Thyroid gland (tissue), 4 donors: ENCODE results near the gene SLC4A7. TPM values are rescaled to one million over a fixed set of nuclear protein-coding genes. Genes with fewer than 3 reads are reported as not detected.
"Not testable (repeated sequence)": the region's sequence is repeated elsewhere in the genome, so short reads cannot be mapped to it uniquely, and the experiment has no call there.

Source experiments
- DNase-seq, 2 donors: peaks; one replicate each; pipeline ENCODE4 v3.0.0-alpha.2; 2019
- H3K27ac ChIP-seq, 3 donors: fragments of 200-600 bp; sonication (generic); 1 replicate in 2 of 3; 2 replicates in 1 of 3; pipeline ENCODE4 v1.5.1; 2016 to 2019; ENCODE audit warnings: mild to moderate bottlenecking in 1 of 3, moderate library complexity in 1 of 3
- H3K27me3 ChIP-seq: fragments of 200-600 bp; sonication (generic); one replicate; pipeline ENCODE4 v1.5.1; 2019
- H3K36me3 ChIP-seq, 2 donors: fragments of 200-600 bp; sonication (generic); one replicate each; pipeline ENCODE4 v1.5.1; 2016 to 2019
- H3K4me1 ChIP-seq, 2 donors: fragments of 200-600 bp; sonication (generic); one replicate each; pipeline ENCODE4 v1.5.1; 2017 to 2019
- H3K4me3 ChIP-seq, 3 donors: fragments of 200-600 bp; sonication (generic); replicated peaks in 1 of 3; 1 replicate in 2 of 3; 2 replicates in 1 of 3; pipeline ENCODE4 v1.5.1; 2016; ENCODE audit warnings: mild to moderate bottlenecking in 1 of 3
- H3K9me3 ChIP-seq: fragments of 200-600 bp; sonication (generic); one replicate; pipeline ENCODE4 v1.5.1; 2017
- CTCF ChIP-seq, 6 experiments: fragments of 200-600 bp in 3 of 6; fragments of 450-650 bp in 3 of 6; sonication (generic) in 3 of 6; IDR thresholded peaks; one replicate each; pipeline ENCODE4 v1.5.1; 2016 to 2019; ENCODE audit warnings: antibody characterized with exemption in 6 of 6, mild to moderate bottlenecking in 2 of 6, inconsistent platforms in 1 of 6, moderate library complexity in 1 of 6
- POLR2A ChIP-seq, 2 donors: fragments of 450-650 bp; IDR thresholded peaks; one replicate each; pipeline ENCODE4 v1.6.1; 2017; ENCODE audit warnings: antibody characterized with exemption in 2 of 2, mild to moderate bottlenecking in 2 of 2, moderate library complexity in 1 of 2
- WGBS, 2 donors: methylation state at CpG; one replicate each; pipeline ENCODE4 v1.1.5; 2017; 5-methylcytosine and 5-hydroxymethylcytosine counted together
- intact Hi-C: fragments of 100-400 bp; cut with DNase I; formaldehyde crosslinking; loops from one replicate; pipeline ENCODE4 v1.15.1; 2023
- total RNA-seq, 4 donors: library from RNA; depleted of rRNA; stranded (reverse); fragments of >200 nt; gene quantifications; one replicate each; pipeline ENCODE4 v1.2.3, GENCODE V29; 2016

SLC4A7 gene
- total RNA-seq: 10 to 100 TPM; 22.0 to 47.6 (median 32.3) TPM

DNA sequence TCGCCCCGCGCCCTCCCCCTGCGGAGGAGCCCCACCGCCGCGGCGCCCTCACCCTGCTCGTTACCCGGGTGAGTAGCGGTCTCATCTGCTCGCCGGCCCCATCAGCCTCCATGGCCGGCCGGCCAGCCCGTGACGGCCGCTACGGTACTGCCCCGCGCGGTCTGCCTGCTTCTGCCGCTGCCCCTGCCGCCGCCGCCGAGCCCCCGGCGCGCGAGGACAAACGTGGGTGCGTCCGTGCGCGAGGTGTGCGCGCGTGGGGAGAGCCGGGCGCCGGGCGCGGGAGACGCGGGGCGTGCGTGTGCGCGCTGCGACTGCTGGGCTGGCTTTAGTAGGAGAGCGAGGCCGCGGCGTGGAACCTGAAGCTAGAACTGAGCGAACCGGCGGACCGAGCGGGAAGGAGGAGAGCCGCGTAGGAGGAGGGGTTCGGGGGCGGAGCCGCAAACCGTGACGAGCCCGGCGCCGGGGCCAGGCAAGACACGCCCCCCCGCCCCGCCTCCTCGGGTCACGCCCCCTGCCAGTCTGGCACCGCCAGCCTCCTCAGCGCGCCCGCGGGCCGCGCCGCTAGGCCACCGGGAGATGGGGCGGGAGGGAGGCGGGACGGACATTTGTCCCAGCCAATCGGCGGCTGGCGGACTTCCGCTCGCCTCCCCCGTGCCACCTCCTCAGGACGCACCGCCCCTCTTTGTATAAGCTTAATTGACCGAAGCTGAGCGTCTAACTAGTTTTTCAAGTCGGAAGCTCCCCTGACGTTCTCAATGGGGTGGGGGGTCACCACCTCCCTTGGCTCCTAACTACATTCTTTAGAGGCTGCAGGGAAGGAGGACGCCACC lies at the start of gene SLC4A7:
Gene SLC4A7, minus strand, starts transcription at position 370 of the 830 bp plus-strand sequence. Its CDS starts 258 bp downstream, at position 112.
- peaks cover 0 to 6% of the 10 kb centered on the region in 2 donors for H3K4me1 ChIP-seq
- H3K27me3 ChIP-seq: no peaks in the 10 kb centered on the region
- TF ChIP-seq CTCF (IDR thresholded peaks at IDR 0.05) (no peak), POLR2A (IDR thresholded peaks at IDR 0.05) (peak; percentile 94 to 99)
- peak within 1 kb of the TSS; percentile 85 to 94 (median 91) for H3K27ac ChIP-seq
- no peaks in the 10 kb centered on the region for H3K36me3 ChIP-seq
- WGBS, 2 donors: 0 to 5% methylated on average over 4 to 17 of the region's 100 CpGs
- intact Hi-C loops: no loop called here
- peak within 1 kb of the TSS; percentile 91 to 93 (median 92) for H3K4me3 ChIP-seq
- peak; percentile 98 for DNase-seq
- H3K9me3 ChIP-seq: no peaks in the 10 kb centered on the region

DNA sequence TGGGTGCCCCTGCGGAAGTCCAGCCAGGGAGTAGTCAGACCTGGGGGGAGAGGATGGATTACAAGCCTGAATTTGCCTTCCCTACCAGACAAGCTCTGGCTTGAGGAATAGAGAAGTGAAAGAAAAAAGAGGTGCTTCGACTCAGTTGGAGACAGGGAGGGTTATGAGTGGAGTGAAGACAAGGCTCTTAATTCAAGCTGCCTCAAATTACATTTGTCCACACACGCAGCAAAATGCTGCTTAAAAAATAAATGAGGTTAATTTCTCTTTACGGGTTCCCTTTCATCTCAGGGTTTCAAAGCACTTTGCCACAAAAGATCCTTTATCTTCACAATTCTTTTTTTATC lies 49.0 kb upstream of the SLC4A7 start:
- intact Hi-C loops: no loop called here
- 25 to 34% methylated on average over 4 of the region's 4 CpGs for WGBS, 2 donors
- Histone ChIP-seq H3K36me3 (no peaks in the 10 kb centered on the region), H3K4me1 (peaks cover 24 to 27% of the 10 kb centered on the region in 2 donors), H3K27me3 (no peaks in the 10 kb centered on the region), H3K27ac (peak overlapping the region; percentile 61 to 81 (median 79)), H3K4me3 (no peak overlapping the region), H3K9me3 (no peaks in the 10 kb centered on the region)
- no peak for TF ChIP-seq CTCF (IDR thresholded peaks at IDR 0.05)
- TF ChIP-seq POLR2A (IDR thresholded peaks at IDR 0.05): no peak
- DNase-seq: no peak

GRCh38 chr3:27532426-27533260 lies 48.5 kb upstream of the SLC4A7 start:
- no peak for TF ChIP-seq POLR2A (IDR thresholded peaks at IDR 0.05)
- no peak for TF ChIP-seq CTCF (IDR thresholded peaks at IDR 0.05)
- WGBS, 2 donors: 69 to 73% methylated on average over 8 of the region's 8 CpGs
- H3K4me1 ChIP-seq: peaks cover 24 to 27% of the 10 kb centered on the region in 2 donors
- H3K27me3 ChIP-seq: no peaks in the 10 kb centered on the region
- no peaks in the 10 kb centered on the region for H3K36me3 ChIP-seq
- H3K4me3 ChIP-seq: no peak overlapping the region
- intact Hi-C loops: no loop called here
- H3K9me3 ChIP-seq: no peaks in the 10 kb centered on the region
- H3K27ac ChIP-seq: peak overlapping the region; percentile 61 to 81 (median 79)
- DNase-seq: peak in 1 of 2 donors; percentile 14

GRCh38 chr3:27531193-27531751 lies 47.1 kb upstream of the SLC4A7 start:
- intact Hi-C loops: not testable (repeated sequence)

GRCh38 chr3:27528791-27529190 lies 44.6 kb upstream of the SLC4A7 start:
- DNase-seq: no peak
- H3K4me3 ChIP-seq: no peak overlapping the region
- no peaks in the 10 kb centered on the region for H3K36me3 ChIP-seq
- no peak for TF ChIP-seq POLR2A (IDR thresholded peaks at IDR 0.05)
- TF ChIP-seq CTCF (IDR thresholded peaks at IDR 0.05): no peak
- H3K4me1 ChIP-seq: peaks cover 21 to 23% of the 10 kb centered on the region in 2 donors
- intact Hi-C loops: no loop called here
- H3K9me3 ChIP-seq: no peaks in the 10 kb centered on the region
- no peak overlapping the region for H3K27ac ChIP-seq
- H3K27me3 ChIP-seq: no peaks in the 10 kb centered on the region

More at GRCh38 chr3:27531193-27531751, 47.1 kb upstream of the SLC4A7 start:
- not testable (repeated sequence) for H3K36me3 ChIP-seq, DNase-seq, H3K4me3 ChIP-seq, H3K27ac ChIP-seq, H3K9me3 ChIP-seq, H3K27me3 ChIP-seq
- H3K4me1 ChIP-seq: peaks cover 24 to 27% of the 10 kb centered on the region in 2 donors
- WGBS, 2 donors: 96 to 97% methylated on average over 8 of the region's 8 CpGs
